GM18499 (cell line): ENCODE data around the gene PNLDC1.
"Not testable (repeated sequence)": the region's sequence is repeated elsewhere in the genome, so short reads cannot be mapped to it uniquely, and the experiment has no call there.

Experiments
- ATAC-seq: cut with Tn5 transposase; IDR thresholded peaks from one replicate; pipeline ENCODE4 v1.9.1; 2021; ENCODE audit warnings: moderate number of reproducible peaks; ENCODE audit not compliant: insufficient read depth, unreplicated experiment

PNLDC1 gene

GRCh38 chr6:159778542-159779103, 21.5 kb upstream of the PNLDC1 start:
- ATAC-seq: no peak

- no peak for ATAC-seq
Observed at GRCh38 chr6:159788276-159788675, 11.8 kb upstream of the PNLDC1 start.

GRCh38 chr6:159788753-159789376, 11.2 kb upstream of the PNLDC1 start:
- ATAC-seq: no peak

GRCh38 chr6:159789377-159790148, 10.5 kb upstream of the PNLDC1 start, which contains the start of gene TCP1:
TSS of gene TCP1 (minus strand) at chr6:159789602. CDS start at chr6:159789468, 134 bp downstream.
- ATAC-seq: peak; percentile 52

- peak; percentile 75 for ATAC-seq
Observed at GRCh38 chr6:159790149-159790955, 9.7 kb upstream of the PNLDC1 start, which contains the start of gene MRPL18. TSS of gene MRPL18 (plus strand) at chr6:159790467. CDS start at chr6:159790588, 121 bp downstream.

GRCh38 chr6:159790956-159791598, 9.0 kb upstream of the PNLDC1 start:
- ATAC-seq: no peak

- ATAC-seq: not testable (repeated sequence)
Observed at GRCh38 chr6:159794976-159795375, 5.1 kb upstream of the PNLDC1 start.

- no peak for ATAC-seq
Observed at GRCh38 chr6:159797554-159797953, 2.5 kb upstream of the PNLDC1 start.

GRCh38 chr6:159801935-159802334, 1.9 kb downstream of the PNLDC1 start:
- no peak for ATAC-seq

- ATAC-seq: no peak
Observed at GRCh38 chr6:159804504-159804903, 4.4 kb downstream of the PNLDC1 start.

- ATAC-seq: no peak
Observed at GRCh38 chr6:159805440-159806020, 5.5 kb downstream of the PNLDC1 start.

GRCh38 chr6:159806021-159806458, 6.0 kb downstream of the PNLDC1 start:
- no peak for ATAC-seq

GRCh38 chr6:159807150-159807858, 7.2 kb downstream of the PNLDC1 start:
- no peak for ATAC-seq

- no peak for ATAC-seq
Observed at GRCh38 chr6:159808647-159809046, 8.6 kb downstream of the PNLDC1 start.

- no peak for ATAC-seq
Observed at GRCh38 chr6:159809149-159809548, 9.1 kb downstream of the PNLDC1 start.

GRCh38 chr6:159813781-159814180, 13.7 kb downstream of the PNLDC1 start:
- ATAC-seq: no peak

- ATAC-seq: no peak
Observed at GRCh38 chr6:159815410-159815809, 15.3 kb downstream of the PNLDC1 start.

GRCh38 chr6:159816775-159817174, 16.7 kb downstream of the PNLDC1 start:
- not testable (repeated sequence) for ATAC-seq
